Measurements from ENCODE around the gene HHATL.

- TF ChIP-seq CTCF (IDR thresholded peaks at IDR 0.05), result no peak
- TF ChIP-seq ZFX (IDR thresholded peaks at IDR 0.05; ENCODE audit: borderline replicate concordance), result no peak
Measured at GRCh38 chr3:42688487-42689420, 13.8 kb downstream of the HHATL start.
